ENCODE data around the gene DSCAML1. TPM values are rescaled to one million over a fixed set of nuclear protein-coding genes. Genes with fewer than 3 reads are reported as not detected.

The DSCAML1 gene
- total RNA-seq, 1 experiment from 2014 or later = 0.15 TPM

DNA sequence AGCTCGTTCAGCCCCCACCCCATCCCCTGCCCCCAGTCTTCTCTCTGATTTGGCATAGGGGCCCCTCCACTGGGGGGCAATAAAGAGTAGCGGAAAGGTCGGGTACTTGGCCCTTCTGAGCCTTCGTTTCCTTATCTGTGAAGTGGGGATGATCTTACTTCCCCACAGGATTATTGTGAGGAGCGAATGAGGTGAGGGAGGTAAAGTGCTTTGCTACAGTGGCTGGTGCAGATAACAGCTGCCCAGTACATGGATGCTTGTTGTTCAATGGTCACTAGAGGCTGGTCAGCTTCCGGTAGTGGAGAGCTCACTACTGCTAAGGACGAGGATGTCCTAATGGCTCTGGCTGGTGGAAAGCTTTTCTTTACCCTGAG lies 368.2 kb downstream of the DSCAML1 start:
- no peaks in the 10 kb centered on the region for H3K9me3 ChIP-seq (ENCODE audit: control insufficient read depth, low read depth, low read length)
- no peak overlapping the region for H3K18ac ChIP-seq (ENCODE audit: insufficient read length, low read depth, low read length)
- TF ChIP-seq, protein P1, sequence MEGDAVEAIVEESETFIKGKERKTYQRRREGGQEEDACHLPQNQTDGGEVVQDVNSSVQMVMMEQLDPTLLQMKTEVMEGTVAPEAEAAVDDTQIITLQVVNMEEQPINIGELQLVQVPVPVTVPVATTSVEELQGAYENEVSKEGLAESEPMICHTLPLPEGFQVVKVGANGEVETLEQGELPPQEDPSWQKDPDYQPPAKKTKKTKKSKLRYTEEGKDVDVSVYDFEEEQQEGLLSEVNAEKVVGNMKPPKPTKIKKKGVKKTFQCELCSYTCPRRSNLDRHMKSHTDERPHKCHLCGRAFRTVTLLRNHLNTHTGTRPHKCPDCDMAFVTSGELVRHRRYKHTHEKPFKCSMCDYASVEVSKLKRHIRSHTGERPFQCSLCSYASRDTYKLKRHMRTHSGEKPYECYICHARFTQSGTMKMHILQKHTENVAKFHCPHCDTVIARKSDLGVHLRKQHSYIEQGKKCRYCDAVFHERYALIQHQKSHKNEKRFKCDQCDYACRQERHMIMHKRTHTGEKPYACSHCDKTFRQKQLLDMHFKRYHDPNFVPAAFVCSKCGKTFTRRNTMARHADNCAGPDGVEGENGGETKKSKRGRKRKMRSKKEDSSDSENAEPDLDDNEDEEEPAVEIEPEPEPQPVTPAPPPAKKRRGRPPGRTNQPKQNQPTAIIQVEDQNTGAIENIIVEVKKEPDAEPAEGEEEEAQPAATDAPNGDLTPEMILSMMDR (conservative IDR thresholded peaks at IDR 0.05) = peak; percentile 33; the same call in 2 of the 3 replicates
- H3K9ac ChIP-seq (ENCODE audit: extremely low read depth, insufficient read length, low read length) = no peak overlapping the region
- H4K5ac ChIP-seq (ENCODE audit: insufficient read length, low read depth, low read length) = no peak overlapping the region
- DNase-seq = no peak
- H2BK15ac ChIP-seq (ENCODE audit: low read depth, low read length) = no peak overlapping the region
- H3T11ph ChIP-seq (ENCODE audit: low read length) = no peak overlapping the region
- H3K4me2 ChIP-seq (ENCODE audit: insufficient read depth, insufficient read length, low read length) = no peak overlapping the region
- H3K14ac ChIP-seq (ENCODE audit: insufficient read depth, low read length) = no peak overlapping the region
- H2BK20ac ChIP-seq (ENCODE audit: low read depth, low read length, poor library complexity, severe bottlenecking) = no peak overlapping the region
- H3K4me1 Mint-ChIP-seq = peaks cover 27 to 48% of the 10 kb centered on the region in 2 experiments
- H2AFZ ChIP-seq (ENCODE audit: low read length) = no peak overlapping the region
- no peak overlapping the region for H4K8ac ChIP-seq (replicated peaks; ENCODE audit: insufficient read length, low read depth, low read length)
- no peaks in the 10 kb centered on the region for H4K20me1 ChIP-seq (ENCODE audit: control insufficient read depth, insufficient read depth, insufficient read length)
- H3K4me1 ChIP-seq (ENCODE audit: insufficient read depth, low read length) = no peaks in the 10 kb centered on the region
- H3K27me3 Mint-ChIP-seq (ENCODE audit: low read depth) = peaks cover 27% of the 10 kb centered on the region
- no peaks in the 10 kb centered on the region for H3K79me2 ChIP-seq (ENCODE audit: insufficient read depth, low read length)
- H3K27ac Mint-ChIP-seq = no peak overlapping the region
- no CpG with 5 or more reads among the region's 7 CpGs for WGBS (ENCODE audit: extremely low coverage, insufficient read length, low lambda C conversion rate)
- H3K56ac ChIP-seq (ENCODE audit: insufficient read length, low read depth, low read length) = no peak overlapping the region
- H2BK12ac ChIP-seq (ENCODE audit: insufficient read length, low read depth, low read length) = no peak overlapping the region
- no peaks in the 10 kb centered on the region for H3K23me2 ChIP-seq (ENCODE audit: insufficient read length, low read depth, low read length, poor library complexity, severe bottlenecking)
- H2AK5ac ChIP-seq (ENCODE audit: insufficient read length, low read length) = no peak overlapping the region
- H2BK120ac ChIP-seq (ENCODE audit: low read depth, low read length, poor library complexity, severe bottlenecking) = no peak overlapping the region
- no peak overlapping the region for H4K91ac ChIP-seq (ENCODE audit: insufficient read length, low read depth, low read length)
- H2BK5ac ChIP-seq (ENCODE audit: insufficient read length, low read length) = no peak overlapping the region
- no peaks in the 10 kb centered on the region for H3K27me3 ChIP-seq (ENCODE audit: insufficient read depth, low read length)
- no peaks in the 10 kb centered on the region for H3K36me3 Mint-ChIP-seq (ENCODE audit: insufficient read depth in 1 of 3, low read depth in 3 of 3)
- no peak overlapping the region for H3K27ac ChIP-seq (ENCODE audit: insufficient read length, low read depth, low read length)
- H3K4ac ChIP-seq (ENCODE audit: low read depth, low read length) = no peak overlapping the region
- no peak overlapping the region for H3K23ac ChIP-seq (ENCODE audit: insufficient read length, low read depth, low read length)
- H3K9me3 Mint-ChIP-seq = no peaks in the 10 kb centered on the region
- H3K79me1 ChIP-seq (ENCODE audit: insufficient read depth, low read depth, low read length, poor library complexity, severe bottlenecking) = no peaks in the 10 kb centered on the region
- no peak overlapping the region for H3K4me3 Mint-ChIP-seq

Measured in H9 (cell line).